AG04450 (cell line): ENCODE data around the gene LMNB1. TPM values are rescaled to one million over a fixed set of nuclear protein-coding genes. Genes with fewer than 3 reads are reported as not detected.
"Not testable (repeated sequence)": the region's sequence is repeated elsewhere in the genome, so short reads cannot be mapped to it uniquely, and the experiment has no call there.

ENCODE experiments used
- CTCF ChIA-PET: fragments of 300-600, 350-600 bp; formaldehyde crosslinking; extraction: SDS; loops from one replicate; lab custom pipeline; 2022; ENCODE audit warnings: antibody characterized with exemption, inconsistent platforms; lab: Charles Lee
- POLR2A ChIA-PET: fragments of 350-600 bp; formaldehyde crosslinking; extraction: SDS; loops from one replicate; lab custom pipeline; 2021; ENCODE audit warnings: antibody characterized with exemption, inconsistent platforms; lab: Yijun Ruan, JAX
- DNase-seq: peaks from one replicate; pipeline ENCODE4 v3.0.0-alpha.2; 2011; ENCODE audit warnings: low read depth, low spot score
- H3K27ac ChIP-seq: one replicate; pipeline ENCODE4 v1.5.1; 2012; ENCODE audit warnings: low read depth, low read length, control low read depth
- H3K27me3 ChIP-seq: one replicate; pipeline ENCODE4 v1.6.0; 2012; ENCODE audit warnings: low read length; ENCODE audit not compliant: control insufficient read depth, insufficient read depth
- H3K4me3 ChIP-seq: 2 replicates; pipeline ENCODE4 v1.5.1; 2011; ENCODE audit warnings: mild to moderate bottlenecking, low read depth, low read length, control low read depth
- H3K9me3 ChIP-seq: 2 replicates; pipeline ENCODE4 v1.5.1; 2012; ENCODE audit warnings: low read length; ENCODE audit not compliant: control insufficient read depth, insufficient read depth
- CTCF ChIP-seq: IDR thresholded peaks from 2 replicates; pipeline ENCODE4 v1.5.1; 2011; ENCODE audit warnings: low read depth, low read length, control low read depth, inconsistent platforms
- polyA plus RNA-seq: library from polyadenylated mRNA; depleted of rRNA; stranded (reverse); fragments of >200 nt; gene quantifications from 2 replicates; pipeline ENCODE4 v1.2.3, GENCODE V29; 2011

LMNB1 gene
- polyA plus RNA-seq, 1 experiment: 17.2 TPM

DNA sequence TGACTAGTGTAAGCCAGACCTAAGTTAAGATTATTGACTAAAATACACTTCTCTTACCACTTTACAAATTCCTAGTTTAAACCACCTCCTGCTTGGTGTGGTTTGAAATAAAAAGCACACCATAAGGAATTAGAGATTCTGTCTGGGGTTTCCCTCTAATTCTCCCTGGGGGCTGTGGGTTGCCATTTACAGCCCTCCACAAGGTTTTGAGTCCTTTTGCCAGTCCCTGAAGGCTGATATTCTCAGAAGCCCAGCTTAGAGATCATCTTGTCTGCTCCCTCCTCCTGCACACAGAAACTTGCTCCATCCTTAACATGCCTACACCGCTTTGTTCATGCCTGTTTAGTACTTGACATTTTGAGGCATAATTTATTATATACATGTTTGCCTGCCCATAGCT is 7.2 kb upstream of the LMNB1 start:
- no peaks in the 10 kb centered on the region for H3K9me3 ChIP-seq
- TF ChIP-seq CTCF: no peak
- ChIA-PET CTCF (interaction anchor here (0.7 to 1.1 kb wide), 2 partner anchors 10 to 74 kb away, joined by 5 read pairs; no protein-coding TSS in a partner anchor), POLR2A (no interaction called here)
- H3K4me3 ChIP-seq: no peak overlapping the region
- no peaks in the 10 kb centered on the region for H3K27me3 ChIP-seq
- DNase-seq: no peak
- H3K27ac ChIP-seq: no peak overlapping the region

- H3K27me3 ChIP-seq, H3K9me3 ChIP-seq, POLR2A ChIA-PET, DNase-seq, H3K4me3 ChIP-seq, H3K27ac ChIP-seq: not testable (repeated sequence)
- CTCF ChIA-PET: interaction anchor here (1.7 kb wide), 1 partner anchor 98 kb away, joined by 5 read pairs; no protein-coding TSS in a partner anchor
Observed at GRCh38 chr5:126773536-126773935, 3.4 kb upstream of the LMNB1 start.

GRCh38 chr5:126774595-126774994 is 2.3 kb upstream of the LMNB1 start:
- not testable (repeated sequence) for H3K27me3 ChIP-seq

DNA sequence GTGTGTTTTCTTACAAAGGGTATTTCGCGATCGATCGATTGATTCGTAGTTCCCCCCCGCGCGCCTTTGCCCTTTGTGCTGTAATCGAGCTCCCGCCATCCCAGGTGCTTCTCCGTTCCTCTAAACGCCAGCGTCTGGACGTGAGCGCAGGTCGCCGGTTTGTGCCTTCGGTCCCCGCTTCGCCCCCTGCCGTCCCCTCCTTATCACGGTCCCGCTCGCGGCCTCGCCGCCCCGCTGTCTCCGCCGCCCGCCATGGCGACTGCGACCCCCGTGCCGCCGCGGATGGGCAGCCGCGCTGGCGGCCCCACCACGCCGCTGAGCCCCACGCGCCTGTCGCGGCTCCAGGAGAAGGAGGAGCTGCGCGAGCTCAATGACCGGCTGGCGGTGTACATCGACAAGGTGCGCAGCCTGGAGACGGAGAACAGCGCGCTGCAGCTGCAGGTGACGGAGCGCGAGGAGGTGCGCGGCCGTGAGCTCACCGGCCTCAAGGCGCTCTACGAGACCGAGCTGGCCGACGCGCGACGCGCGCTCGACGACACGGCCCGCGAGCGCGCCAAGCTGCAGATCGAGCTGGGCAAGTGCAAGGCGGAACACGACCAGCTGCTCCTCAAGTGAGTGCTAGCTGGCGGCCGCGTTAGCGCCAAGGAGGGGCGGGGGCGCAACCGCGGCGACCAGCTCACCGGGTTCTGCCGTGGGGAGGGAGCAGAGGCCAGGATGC is 480 bp downstream of the LMNB1 start:
- peak; percentile 23 for DNase-seq
- Histone ChIP-seq H3K9me3 (no peaks in the 10 kb centered on the region; the same call in 1 of the 2 replicates), H3K27me3 (no peaks in the 10 kb centered on the region), H3K27ac (peak overlapping the region; percentile 85), H3K4me3 (peak overlapping the region; percentile 87)
- POLR2A ChIA-PET: interaction anchor here (0.6 to 1.6 kb wide), 3 partner anchors 9 to 183 kb away, joined by 4 to 8 read pairs (median 8); partner anchors contain the start of gene ALDH7A1
- CTCF ChIA-PET: interaction anchor here (0.6 to 6.9 kb wide), 9 partner anchors 15 to 234 kb away, joined by 3 to 156 read pairs (median 7); no protein-coding TSS in a partner anchor
- no peak for TF ChIP-seq CTCF

More at GRCh38 chr5:126774595-126774994, 2.3 kb upstream of the LMNB1 start:
- POLR2A ChIA-PET, H3K27ac ChIP-seq, H3K4me3 ChIP-seq, DNase-seq, H3K9me3 ChIP-seq: not testable (repeated sequence)
- CTCF ChIA-PET: interaction anchor here (0.6 to 1.8 kb wide), 5 partner anchors 27 to 247 kb away, joined by 3 to 7 read pairs (median 5); no protein-coding TSS in a partner anchor

DNA sequence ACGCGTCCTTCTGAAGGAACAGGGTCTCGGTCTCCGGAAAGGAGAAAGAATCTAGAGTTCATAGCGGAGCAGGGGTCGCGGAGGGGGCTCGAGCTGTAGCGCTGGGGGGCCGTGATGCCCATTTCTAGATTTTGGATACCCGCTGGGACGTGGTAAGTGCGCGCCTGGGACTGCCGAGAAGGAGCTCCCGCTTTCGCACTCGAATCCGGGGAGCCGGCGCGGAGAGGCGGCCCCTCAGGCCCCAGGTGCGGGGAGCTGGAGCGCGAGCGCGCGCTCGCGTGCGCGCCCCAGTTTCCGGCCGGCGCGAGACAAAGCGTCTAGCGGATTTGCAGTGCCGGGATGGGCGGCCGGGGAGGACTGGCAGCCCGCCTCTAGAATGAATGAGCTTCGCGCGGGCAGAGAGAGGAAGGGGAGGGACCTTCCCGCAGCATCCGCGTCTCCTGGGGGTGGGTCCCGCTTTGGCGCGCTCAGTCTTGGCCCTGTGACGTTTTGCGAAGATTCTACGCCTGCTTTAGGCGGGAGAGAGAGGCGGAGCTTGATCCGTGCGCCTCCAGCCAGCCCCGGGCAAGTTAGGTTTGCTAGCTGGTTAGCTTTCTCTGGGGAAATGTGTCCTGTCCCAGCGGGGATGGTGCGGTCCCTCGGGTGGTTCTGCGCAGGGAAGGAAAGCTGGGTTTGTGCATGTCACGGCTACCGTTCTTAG is 1.2 kb downstream of the LMNB1 start:
- H3K9me3 ChIP-seq: no peaks in the 10 kb centered on the region; the same call in 1 of the 2 replicates
- no peak for TF ChIP-seq CTCF
- DNase-seq: peak; percentile 90
- H3K27ac ChIP-seq: peak overlapping the region; percentile 85
- CTCF ChIA-PET: interaction anchor here (0.6 to 6.9 kb wide), 14 partner anchors 11 to 791 kb away, joined by 3 to 156 read pairs (median 8); no protein-coding TSS in a partner anchor
- H3K27me3 ChIP-seq: no peaks in the 10 kb centered on the region
- POLR2A ChIA-PET: interaction anchor here (0.6 to 1.6 kb wide), 8 partner anchors 10 to 439 kb away, joined by 3 to 8 read pairs (median 4); partner anchors contain the start of gene ALDH7A1
- H3K4me3 ChIP-seq: peak overlapping the region; percentile 87
